Erythroblast (primary cell): ENCODE data around the gene KCNH2.

Experiments
- GATA1 ChIP-seq: IDR thresholded peaks from 2 replicates; pipeline ENCODE4 v1.6.1; 2011; ENCODE audit warnings: low read depth, mild to moderate bottlenecking, control low read depth, low read length, moderate library complexity
- POLR2A ChIP-seq: IDR thresholded peaks from 2 replicates; pipeline ENCODE4 v1.6.1; 2011; ENCODE audit warnings: mild to moderate bottlenecking, low read length

DNA sequence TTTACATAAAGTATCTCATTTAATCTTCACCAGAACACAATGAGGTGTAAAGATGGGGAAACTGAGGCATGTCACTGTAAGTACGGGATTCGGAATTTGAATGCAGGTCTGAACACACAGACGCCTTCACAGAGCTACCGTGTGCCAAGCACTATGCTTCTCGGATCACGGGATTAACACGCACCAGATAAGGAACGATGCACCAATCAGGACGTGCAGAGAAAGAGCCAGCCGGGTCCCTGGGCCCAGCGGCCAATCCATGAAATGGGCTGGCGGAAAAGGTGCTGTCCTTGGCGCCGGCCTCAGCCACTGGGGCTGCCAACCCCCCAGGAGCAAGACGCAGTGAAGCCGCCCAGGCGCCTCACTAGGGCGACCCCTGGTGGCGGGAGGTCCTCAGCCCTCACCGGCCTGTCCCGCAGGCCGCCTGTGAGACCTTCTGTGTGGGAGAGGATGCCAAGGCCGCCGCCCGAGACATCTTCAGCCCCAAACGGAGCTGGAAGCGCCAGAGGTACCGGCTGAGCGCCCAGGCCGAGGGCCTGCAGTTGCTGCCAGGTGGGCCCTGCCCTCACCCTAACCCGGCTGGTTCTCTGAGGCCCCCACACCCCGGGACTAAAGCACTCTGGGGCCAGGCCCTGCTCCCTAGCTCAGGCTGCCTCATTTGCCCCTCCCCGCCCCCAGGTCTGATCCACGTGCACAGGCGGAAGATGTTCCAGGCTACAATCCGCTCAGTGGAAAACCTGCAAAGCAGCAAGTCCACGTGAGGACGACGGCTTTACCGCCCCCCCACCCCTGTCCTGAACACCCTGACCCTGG, 30.6 kb upstream of the KCNH2 start:
- peak; percentile 45 for TF ChIP-seq POLR2A
- no peak for TF ChIP-seq GATA1
